HG03571 (cell line): ENCODE results near the gene TLCD2.
"Not testable (repeated sequence)": the region's sequence is repeated elsewhere in the genome, so short reads cannot be mapped to it uniquely, and the experiment has no call there.

Experiments
- ATAC-seq: cut with Tn5 transposase; IDR thresholded peaks from one replicate; pipeline ENCODE4 v1.9.1; 2021; ENCODE audit not compliant: unreplicated experiment

TLCD2 gene, protein sequence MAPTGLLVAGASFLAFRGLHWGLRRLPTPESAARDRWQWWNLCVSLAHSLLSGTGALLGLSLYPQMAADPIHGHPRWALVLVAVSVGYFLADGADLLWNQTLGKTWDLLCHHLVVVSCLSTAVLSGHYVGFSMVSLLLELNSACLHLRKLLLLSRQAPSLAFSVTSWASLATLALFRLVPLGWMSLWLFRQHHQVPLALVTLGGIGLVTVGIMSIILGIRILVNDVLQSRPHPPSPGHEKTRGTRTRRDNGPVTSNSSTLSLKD

DNA sequence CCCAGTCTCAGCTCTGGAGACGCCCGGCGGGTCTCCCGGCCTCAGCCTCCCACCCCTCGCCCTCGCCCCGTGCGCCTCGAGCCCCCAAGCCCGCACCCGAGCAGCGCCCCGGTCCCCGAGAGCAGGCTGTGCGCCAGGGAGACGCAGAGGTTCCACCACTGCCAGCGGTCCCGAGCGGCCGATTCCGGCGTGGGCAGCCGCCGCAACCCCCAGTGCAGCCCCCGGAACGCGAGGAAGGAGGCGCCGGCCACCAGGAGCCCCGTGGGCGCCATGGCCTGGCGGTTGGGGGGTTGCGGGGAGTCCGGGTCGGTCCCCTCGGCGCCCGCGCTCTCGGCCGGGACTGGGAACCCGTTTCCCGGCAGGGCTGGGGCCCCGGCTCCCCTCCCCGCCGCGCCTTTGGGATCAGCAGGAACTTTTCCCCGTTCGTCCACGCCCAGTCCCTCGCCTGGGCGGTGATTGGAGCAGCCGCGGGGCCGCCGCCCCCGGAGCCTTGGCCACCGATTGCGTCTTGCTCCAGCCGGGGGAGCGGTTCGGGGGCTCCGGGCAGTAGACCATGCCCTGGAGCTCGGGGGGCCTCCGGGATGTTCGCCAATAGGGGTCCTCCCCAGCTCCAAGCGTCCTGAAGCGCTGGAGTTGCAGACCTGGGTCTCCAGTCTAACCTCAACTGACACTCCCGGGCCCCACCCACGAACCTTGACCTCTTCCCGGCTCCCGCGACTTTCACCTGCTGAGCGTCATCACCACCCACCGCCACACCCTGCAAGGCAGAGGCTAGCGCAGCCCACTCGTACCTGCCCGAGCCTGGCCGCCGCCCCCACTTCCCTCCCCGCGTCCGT is at the start of gene TLCD2:
TSS of gene TLCD2 (minus strand) at position 407 of the 836 bp plus-strand sequence. CDS start at position 272, 135 bp downstream.
- no peak for ATAC-seq

DNA sequence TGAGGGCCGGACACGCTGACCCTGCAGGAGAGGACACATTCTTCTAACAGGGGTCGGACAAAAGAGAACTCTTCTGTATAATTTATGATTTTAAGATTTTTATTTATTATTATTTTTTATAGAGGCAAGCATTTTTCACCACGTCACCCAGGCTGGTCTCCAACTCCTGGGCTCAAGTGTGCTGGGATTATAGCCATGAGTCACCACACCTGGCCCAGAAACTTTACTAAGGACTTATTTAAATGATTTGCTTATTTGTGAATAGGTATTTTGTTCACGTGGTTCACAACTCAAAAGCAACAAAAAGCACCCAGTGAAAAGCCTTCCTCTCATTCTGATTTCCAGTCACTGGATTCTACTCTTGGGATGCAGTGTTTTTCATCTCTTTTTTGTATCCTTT is 49.4 kb upstream of the TLCD2 start:
- no peak for ATAC-seq

DNA sequence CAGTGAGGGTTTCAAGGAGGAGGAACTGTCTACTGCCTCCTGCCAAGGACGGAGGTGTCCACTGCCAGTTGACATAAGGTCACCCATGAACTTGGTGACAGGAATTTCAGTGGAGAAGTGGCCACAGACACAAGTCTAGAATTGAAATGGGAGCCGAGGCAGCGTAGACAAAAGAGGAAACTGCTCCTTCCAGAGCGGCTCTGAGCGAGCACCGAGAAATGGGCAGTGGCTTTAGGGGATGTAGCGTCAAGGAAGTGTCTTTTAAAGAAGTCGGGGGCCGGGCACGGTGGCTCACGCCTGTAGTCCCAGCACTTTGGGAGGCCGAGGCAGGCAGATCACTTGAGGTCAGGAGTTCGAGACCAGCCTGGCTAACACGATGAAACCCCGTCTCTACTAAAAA is 48.6 kb upstream of the TLCD2 start:
- ATAC-seq, result no peak

DNA sequence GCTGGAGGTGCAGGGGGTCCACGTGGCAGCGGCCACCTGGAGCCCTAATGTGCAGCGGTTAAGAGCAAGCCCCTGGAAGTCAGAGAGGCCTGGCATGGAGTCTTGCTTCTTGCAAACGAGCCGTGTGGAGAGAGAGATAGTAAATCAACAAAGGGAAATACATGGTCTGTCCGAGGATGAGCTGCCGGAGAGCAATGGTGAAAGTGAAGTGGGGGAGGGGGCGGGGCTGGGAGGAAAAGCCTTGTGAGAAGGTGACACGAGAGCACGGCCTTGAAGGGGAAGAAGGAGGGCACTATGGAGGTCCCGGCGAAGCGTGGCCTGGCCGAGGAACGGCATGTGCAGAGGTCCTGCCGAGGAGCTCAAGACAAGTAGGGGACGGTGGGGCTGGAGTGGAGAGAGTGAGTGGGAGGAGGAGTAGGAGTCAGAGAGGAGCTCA is 45.7 kb upstream of the TLCD2 start:
- ATAC-seq, result no peak

DNA sequence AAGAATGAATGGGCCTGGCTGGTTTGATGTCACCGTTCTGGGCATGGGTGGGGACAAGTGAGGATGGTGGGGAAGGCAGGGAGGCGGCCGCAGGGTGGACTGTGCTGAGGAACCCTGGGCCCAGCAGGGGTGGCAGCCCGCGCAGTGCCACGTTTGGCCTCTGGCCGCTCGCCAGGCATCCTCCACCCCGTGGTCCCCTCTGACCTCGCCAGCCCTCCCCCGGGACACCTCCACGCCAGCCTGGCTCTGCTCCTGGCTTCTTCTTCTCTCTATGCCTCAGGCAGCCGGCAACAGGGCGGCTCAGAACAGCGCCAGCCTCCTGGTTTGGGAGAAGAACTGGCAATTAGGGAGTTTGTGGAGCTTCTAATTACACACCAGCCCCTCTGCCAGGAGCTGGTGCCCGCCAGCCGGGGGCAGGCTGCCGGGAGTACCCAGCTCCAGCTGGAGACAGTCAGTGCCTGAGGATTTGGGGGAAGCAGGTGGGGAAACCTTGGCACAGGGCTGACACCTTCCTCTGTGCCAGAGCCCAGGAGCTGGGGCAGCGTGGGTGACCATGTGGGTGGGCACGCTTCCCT is 45.2 kb upstream of the TLCD2 start:
- no peak for ATAC-seq

DNA sequence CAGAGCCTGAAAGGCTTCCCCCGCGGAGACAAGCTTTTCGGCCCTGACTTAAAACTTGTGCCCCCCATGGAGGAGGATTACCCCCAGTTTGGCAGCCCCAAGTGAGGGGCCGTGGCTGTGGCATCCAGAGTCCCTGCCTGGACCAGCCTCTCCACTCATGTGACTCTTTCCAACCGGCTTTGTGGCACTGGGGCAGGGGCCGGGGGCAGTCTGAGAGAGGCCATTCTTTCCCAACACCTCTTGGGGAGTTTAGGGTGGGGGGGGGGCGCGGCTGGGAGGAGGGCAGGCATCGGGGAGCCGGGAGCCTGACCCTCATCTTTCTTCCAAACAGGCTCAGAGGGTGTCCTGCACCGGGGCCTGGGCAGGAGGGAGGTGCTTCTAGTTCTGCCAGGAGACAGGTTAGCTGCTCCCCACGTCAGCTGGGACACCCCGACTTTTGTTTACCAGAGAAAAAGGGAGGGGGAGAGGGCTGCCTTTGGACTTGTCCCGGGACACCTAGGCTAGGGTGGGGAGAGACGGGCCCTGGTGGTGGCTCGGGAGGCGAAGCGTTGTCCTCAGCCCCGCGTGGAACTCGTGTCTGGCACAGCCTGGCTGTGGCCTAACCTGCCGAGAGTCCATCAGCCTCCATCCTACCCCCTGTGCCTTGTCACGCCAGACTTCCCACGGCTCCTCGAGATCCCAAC is 44.4 kb upstream of the TLCD2 start:
- ATAC-seq, result no peak

DNA sequence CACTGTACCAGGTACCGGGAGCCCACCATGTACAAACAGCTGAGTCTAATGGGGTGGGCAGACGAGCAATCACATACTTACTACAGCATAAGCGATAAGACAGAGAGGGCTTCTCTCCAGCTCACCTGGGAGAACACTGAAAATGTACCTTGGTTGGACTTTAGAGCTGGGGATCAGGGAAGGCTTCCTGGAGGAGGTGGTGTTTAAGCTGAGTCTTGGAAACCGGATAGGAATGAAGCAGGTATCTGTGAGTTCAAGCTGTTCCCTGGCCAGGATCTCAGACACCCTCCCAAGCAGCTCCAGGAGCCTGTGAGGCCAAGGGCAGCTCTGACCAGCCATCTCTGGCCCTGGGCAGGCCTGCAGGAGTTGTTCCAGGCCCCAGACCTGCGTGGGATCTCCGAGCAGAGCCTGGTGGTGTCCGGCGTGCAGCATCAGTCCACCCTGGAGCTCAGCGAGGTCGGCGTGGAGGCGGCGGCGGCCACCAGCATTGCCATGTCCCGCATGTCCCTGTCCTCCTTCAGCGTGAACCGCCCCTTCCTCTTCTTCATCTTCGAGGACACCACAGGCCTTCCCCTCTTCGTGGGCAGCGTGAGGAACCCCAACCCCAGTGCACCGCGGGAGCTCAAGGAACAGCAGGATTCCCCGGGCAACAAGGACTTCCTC is 43.7 kb upstream of the TLCD2 start:
- ATAC-seq, result no peak

DNA sequence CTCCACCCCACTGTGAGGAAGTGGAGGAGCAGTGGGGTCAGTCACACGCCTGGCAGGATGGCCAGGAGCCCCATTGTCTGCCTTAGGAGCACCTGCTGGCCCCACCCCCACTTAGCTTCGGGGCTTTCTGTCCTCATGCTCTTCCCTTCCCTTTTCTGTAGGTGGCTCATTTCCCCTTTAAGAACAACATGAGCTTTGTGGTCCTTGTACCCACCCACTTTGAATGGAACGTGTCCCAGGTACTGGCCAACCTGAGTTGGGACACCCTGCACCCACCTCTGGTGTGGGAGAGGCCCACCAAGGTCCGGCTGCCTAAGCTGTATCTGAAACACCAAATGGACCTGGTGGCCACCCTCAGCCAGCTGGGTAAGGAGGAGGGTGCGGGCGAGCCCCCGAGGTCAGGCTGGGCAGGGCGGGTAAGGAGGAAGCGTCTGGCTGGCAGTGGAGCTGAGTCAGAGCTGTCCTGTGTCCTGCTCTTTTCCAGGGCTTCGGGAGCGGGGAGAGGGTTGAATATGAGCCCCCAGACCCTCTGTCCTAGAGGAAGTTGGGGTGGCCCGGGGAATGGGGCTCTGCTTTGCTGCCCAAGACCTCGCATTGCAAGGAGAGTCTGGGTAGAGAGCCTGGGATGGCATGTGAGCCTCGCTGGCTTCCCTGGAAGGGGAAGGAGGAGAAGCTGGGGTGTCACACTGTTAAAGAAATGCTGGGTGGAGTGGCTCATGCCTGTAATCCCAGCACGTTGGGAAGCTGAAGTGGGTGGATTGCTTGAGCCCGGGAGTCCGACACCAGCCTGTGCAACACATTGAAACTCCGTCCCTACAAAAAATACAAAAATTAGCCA is 42.5 kb upstream of the TLCD2 start:
- no peak for ATAC-seq

DNA sequence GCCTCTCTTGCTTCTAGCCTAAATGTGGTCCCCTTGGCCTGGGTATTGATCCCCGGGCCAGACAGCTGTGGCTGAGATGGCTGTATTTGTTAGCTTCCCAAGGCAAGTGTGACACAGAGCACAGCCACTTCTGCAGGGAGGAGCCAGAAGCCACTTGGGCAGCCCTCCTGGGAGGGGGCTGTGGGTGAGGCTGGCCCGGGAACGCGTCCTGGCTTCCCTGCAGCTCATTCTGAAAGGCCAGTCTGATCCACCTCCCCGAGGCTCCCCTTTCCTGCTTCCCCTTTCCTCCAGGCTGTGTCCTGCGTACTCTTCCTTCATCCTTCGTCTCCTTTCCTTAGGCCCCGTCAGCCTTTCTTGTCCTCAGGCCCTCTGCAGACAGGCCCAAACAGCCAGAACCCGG is 40.5 kb upstream of the TLCD2 start:
- no peak for ATAC-seq

DNA sequence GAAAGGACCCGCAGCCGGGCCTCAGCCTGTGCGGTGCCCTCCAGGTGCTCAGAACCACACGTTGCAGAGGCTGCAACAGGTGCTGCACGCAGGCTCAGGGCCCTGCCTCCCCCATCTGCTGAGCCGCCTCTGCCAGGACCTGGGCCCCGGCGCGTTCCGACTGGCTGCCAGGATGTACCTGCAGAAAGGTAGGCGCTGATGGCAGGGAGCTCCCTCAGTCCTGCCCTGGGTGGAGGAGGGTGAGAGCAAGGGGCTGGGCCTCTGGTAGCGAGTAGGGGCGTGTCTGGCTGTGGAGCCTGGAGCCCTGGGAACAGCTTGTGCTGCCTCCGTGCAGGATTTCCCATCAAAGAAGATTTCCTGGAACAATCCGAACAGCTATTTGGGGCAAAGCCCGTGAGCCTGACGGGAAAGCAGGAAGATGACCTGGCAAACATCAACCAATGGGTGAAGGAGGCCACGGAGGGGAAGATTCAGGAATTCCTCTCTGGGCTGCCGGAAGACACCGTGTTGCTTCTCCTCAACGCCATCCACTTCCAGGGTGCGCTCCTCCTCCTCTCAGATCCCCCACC is 36.9 kb upstream of the TLCD2 start:
- ATAC-seq, result no peak

DNA sequence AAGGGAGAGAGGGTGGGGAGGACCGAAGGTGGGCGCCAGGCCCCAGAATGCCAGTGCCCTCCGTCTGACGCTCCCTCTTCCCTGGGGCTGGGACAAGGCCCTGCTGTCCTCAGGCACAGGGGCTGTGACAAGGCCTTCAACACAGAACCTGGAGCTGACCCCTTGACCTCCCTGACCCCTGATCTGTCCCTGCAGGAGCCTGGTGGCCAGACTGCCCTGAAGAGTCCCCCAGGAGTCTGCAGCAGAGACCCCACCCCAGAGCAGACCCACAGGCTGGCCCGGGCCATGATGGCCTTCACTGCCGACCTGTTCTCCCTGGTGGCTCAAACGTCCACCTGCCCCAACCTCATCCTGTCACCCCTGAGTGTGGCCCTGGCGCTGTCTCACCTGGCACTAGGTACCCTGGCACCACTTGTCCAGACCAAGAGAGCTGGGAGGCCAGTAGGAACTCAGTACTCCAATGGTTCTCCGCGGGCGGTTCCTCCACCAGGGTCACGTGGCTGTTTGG is 35.4 kb upstream of the TLCD2 start:
- ATAC-seq, result no peak

DNA sequence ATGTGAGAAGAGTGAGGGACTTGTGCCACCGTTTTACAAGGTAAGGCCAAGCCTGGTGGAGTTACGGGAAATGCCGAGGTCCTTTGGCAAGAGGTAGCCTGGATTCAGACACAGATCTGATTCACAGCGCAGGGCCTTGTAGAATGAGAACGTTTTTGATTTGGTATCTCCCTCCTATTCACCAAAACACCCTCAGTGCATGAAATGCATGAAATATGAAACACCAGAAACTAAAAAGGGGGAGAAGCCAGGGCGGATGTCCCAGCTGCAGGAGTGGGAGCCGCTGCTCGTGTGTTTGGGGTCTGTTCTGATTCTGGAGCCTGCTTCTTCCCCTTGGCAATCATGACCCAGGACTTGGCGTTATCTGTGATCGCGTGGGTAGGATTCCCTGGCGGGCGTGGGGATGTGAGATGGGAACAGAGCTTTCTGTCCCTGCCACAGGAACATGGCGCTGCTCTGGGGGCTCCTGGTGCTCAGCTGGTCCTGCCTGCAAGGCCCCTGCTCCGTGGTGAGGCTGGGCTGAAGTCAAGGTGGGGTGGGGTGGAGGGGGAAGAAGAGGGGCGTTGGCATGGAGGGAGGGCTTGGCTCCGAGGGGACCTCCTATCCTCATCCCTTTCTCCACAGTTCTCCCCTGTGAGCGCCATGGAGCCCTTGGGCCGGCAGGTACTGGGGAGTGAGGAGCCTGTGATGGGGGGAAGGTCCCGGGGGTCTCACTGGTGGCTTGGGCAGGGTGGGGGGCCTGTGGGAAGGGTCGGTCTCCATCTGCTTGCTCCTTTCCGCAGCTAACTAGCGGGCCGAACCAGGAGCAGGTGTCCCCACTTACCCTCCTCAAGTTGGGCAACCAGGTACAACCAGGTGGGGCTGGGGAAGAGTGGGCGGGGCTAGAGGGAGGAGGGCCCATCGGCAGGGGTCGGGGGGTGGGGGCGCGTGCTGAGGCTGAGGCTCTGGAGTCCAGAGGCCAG is 34.7 kb upstream of the TLCD2 start:
- ATAC-seq, result no peak

DNA sequence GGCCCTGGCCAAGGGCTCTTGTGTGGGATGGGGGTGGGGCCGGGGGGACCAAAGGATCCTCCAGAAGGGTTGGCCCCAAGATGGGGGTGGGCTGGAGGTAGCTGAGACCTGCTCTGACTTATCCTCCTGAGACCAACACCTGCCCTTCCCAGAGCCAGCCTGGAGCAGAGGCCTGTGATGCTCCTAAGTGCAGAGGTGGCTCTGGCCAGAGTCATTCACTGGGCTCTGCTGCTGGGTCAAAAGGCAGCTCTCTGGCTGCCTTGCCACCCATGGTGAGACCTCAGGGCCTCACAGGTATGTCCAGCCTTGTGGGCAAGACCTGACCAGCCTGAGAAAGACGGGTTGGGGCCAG is 32.9 kb upstream of the TLCD2 start:
- no peak for ATAC-seq

DNA sequence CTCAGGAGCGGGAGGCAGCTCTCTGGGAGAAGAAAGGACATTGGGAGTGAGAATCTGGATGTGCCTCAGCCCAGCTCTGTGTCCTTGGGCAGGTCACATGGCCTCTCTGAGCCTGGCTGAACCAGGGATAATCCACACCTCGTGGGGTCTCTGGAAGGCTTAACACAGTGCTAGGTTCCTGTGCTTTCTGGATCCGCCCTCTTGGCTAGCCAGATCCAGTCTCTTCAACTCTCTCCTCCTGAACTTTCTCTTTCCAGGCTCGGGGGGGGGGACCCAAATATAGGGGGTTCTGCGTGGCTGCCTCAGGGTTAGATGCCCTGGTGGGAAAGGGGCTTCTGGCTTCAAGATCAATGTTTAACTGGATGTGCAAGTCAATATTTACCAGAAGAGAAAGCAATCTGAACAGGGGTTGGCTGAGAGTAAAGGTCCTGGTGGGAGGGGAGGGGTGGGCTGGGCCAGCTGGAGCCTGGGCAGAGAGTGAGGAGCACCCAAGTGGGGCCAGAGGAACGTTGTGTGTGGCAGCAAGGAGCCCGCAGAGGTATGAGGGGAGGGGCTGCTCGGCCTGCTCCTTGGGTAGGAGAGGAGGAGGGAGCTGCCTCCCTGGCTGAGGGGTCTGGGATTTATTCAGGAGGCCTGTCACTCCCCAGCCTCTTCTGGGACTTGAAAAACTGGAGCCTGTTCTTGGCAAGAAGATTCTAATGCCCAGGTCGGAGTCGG is 32.4 kb upstream of the TLCD2 start, which contains the start of gene SERPINF2:
TSS of gene SERPINF2 (plus strand) at position 501 of the 717 bp plus-strand sequence. CDS start 2,125 bp downstream, outside the sequence.
- ATAC-seq, result no peak

DNA sequence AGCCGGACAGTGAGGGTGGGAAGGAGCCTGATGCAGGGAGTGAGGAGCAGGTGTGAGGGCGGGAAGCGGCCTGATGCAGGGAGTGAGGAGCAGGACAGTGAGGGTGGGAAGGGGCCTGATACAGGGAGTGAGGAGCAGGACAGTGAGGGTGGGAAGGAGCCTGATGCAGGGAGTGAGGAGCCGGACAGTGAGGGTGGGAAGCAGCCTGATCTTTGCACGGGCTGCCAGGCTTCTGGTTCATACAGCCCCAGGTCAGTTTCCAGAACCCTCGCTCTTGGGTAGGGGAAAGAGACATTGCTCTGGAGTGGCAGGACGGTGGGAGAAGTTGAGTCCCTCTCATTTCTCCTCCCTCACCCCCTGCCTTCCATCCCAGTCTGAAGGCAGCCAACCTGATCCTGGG is 31.7 kb upstream of the TLCD2 start:
- ATAC-seq, result not testable (repeated sequence)

DNA sequence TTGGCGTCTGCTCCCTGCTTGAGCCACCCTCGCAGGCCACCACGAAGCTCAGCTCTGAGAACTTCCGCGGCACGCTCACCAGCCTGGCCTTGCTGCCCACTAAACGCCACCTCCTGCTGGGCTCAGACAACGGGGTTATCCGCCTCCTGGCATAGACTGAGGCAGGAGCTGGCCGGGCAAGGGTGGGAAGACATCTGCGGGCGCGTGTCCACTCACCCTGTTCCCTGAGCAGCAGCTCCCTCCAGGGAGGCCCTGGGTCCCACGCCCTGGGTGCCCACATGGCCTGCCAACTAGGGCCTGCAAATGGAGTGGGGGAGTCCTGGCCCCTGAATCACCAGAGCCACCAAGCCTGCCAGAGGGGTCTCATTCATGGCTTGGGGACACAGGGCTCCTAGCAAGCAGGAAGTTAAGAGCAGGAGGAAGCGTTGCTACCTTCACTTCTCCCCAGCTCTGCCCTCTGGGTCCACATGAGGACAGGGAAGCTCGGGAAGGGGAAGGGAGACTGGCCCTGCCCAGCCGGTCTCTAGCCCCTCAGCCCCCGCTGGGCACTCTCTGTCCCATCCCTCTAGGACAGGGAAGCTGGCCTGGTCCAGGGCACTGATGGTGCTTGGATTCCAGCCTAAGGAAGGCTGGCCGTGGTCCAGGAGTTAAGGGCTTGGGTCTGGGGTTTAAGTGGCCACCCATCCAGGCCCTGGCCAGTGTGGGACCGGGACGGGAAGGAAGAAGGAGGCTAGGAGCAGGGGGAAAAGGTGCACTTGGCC is 27.5 kb upstream of the TLCD2 start:
- no peak for ATAC-seq
